ENCODE data around the gene SETMAR. TPM values are rescaled to one million over a fixed set of nuclear protein-coding genes. Genes with fewer than 3 reads are reported as not detected.
"Not testable (repeated sequence)": the region's sequence is repeated elsewhere in the genome, so short reads cannot be mapped to it uniquely, and the experiment has no call there.

Gene SETMAR
- total RNA-seq, 2 experiments from 2014 or later = 10.0 to 12.6 TPM

- peaks cover 4% of the 10 kb centered on the region for H3K9me3 Mint-ChIP-seq (ENCODE audit: low read depth)
- no peak for DNase-seq
- H3K27ac Mint-ChIP-seq = no peak overlapping the region
- no peaks in the 10 kb centered on the region for H3K4me1 Mint-ChIP-seq
- H3K36me3 Mint-ChIP-seq = peaks cover 8% of the 10 kb centered on the region
- no peak for ATAC-seq
- no peak overlapping the region for H3K4me3 Mint-ChIP-seq
- CTCF ChIA-PET = interaction anchor here (1.5 kb wide), 1 partner anchor 27 kb away, joined by 4 read pairs; no protein-coding TSS in a partner anchor
- H3K27me3 Mint-ChIP-seq = no peaks in the 10 kb centered on the region
These were observed 20.3 kb downstream of the SETMAR start for GRCh38 chr3:4323246-4324027.

GRCh38 chr3:4326868-4327267 lies 23.7 kb downstream of the SETMAR start:
- CTCF ChIA-PET = interaction anchor here (1.3 to 1.6 kb wide), 2 partner anchors 10 to 47 kb away, joined by 3 read pairs; no protein-coding TSS in a partner anchor
- peaks cover 16% of the 10 kb centered on the region for H3K36me3 Mint-ChIP-seq

GRCh38 chr3:4329806-4330205 lies 26.6 kb downstream of the SETMAR start:
- H3K4me1 Mint-ChIP-seq, DNase-seq, H3K27ac Mint-ChIP-seq, H3K27me3 Mint-ChIP-seq, CTCF ChIA-PET, H3K4me3 Mint-ChIP-seq, ATAC-seq: not testable (repeated sequence)
- Mint-ChIP-seq H3K9me3 (ENCODE audit: low read depth) (peaks cover 14% of the 10 kb centered on the region), H3K36me3 (peaks cover 17% of the 10 kb centered on the region)

More at GRCh38 chr3:4326868-4327267, 23.7 kb downstream of the SETMAR start:
- Mint-ChIP-seq H3K4me3 (no peak overlapping the region), H3K4me1 (no peaks in the 10 kb centered on the region), H3K27ac (no peak overlapping the region), H3K27me3 (no peaks in the 10 kb centered on the region), H3K9me3 (ENCODE audit: low read depth) (peaks cover 14% of the 10 kb centered on the region)
- no peak for DNase-seq
- no peak for ATAC-seq

GRCh38 chr3:4332111-4332510 lies 28.9 kb downstream of the SETMAR start:
- Mint-ChIP-seq H3K4me1 (no peaks in the 10 kb centered on the region), H3K9me3 (ENCODE audit: low read depth) (peaks cover 13% of the 10 kb centered on the region), H3K27ac (no peak overlapping the region), H3K4me3 (no peak overlapping the region), H3K36me3 (peaks cover 13% of the 10 kb centered on the region), H3K27me3 (no peaks in the 10 kb centered on the region)
- ATAC-seq (no peak), DNase-seq (no peak)
- CTCF ChIA-PET = interaction anchor here (0.9 to 1.3 kb wide), 2 partner anchors 21 to 274 kb away, joined by 3 read pairs; no protein-coding TSS in a partner anchor

GRCh38 chr3:4332574-4332973 lies 29.4 kb downstream of the SETMAR start:
- Mint-ChIP-seq H3K9me3 (ENCODE audit: low read depth) (peaks cover 12% of the 10 kb centered on the region), H3K4me1 (no peaks in the 10 kb centered on the region), H3K27ac (no peak overlapping the region), H3K36me3 (peaks cover 11% of the 10 kb centered on the region), H3K27me3 (no peaks in the 10 kb centered on the region), H3K4me3 (no peak overlapping the region)
- no peak for ATAC-seq
- CTCF ChIA-PET = interaction anchor here (0.9 to 1.3 kb wide), 2 partner anchors 22 to 274 kb away, joined by 3 read pairs; no protein-coding TSS in a partner anchor
- DNase-seq = no peak

GRCh38 chr3:4332991-4333390 lies 29.8 kb downstream of the SETMAR start:
- DNase-seq (no peak), ATAC-seq (no peak)
- Mint-ChIP-seq H3K4me1 (no peaks in the 10 kb centered on the region), H3K27me3 (no peaks in the 10 kb centered on the region), H3K4me3 (no peak overlapping the region), H3K36me3 (peaks cover 11% of the 10 kb centered on the region), H3K9me3 (ENCODE audit: low read depth) (peaks cover 12% of the 10 kb centered on the region), H3K27ac (no peak overlapping the region)
- CTCF ChIA-PET = interaction anchor here (1.3 kb wide), 1 partner anchor 22 kb away, joined by 3 read pairs; no protein-coding TSS in a partner anchor

- Mint-ChIP-seq H3K27ac (no peak overlapping the region), H3K4me1 (no peaks in the 10 kb centered on the region), H3K36me3 (peaks cover 5% of the 10 kb centered on the region), H3K27me3 (no peaks in the 10 kb centered on the region), H3K9me3 (ENCODE audit: low read depth) (peaks cover 4% of the 10 kb centered on the region), H3K4me3 (no peak overlapping the region)
- CTCF ChIA-PET = interaction anchor here (0.8 kb wide), 1 partner anchor 299 kb away, joined by 3 read pairs; no protein-coding TSS in a partner anchor
- no peak for ATAC-seq
- DNase-seq = no peak
These were observed 31.4 kb downstream of the SETMAR start for GRCh38 chr3:4334548-4334947.

- H3K4me1 Mint-ChIP-seq = peaks cover 6% of the 10 kb centered on the region
- CTCF ChIA-PET = interaction anchor here (0.6 to 1.4 kb wide), 3 partner anchors 9 to 112 kb away, joined by 3 to 4 read pairs (median 3); no protein-coding TSS in a partner anchor
- H3K4me3 Mint-ChIP-seq = no peak overlapping the region
- DNase-seq (no peak), ATAC-seq (no peak)
- no peak overlapping the region for H3K27ac Mint-ChIP-seq
- peaks cover 1% of the 10 kb centered on the region for H3K36me3 Mint-ChIP-seq
- H3K9me3 Mint-ChIP-seq (ENCODE audit: low read depth) = no peaks in the 10 kb centered on the region
- no peaks in the 10 kb centered on the region for H3K27me3 Mint-ChIP-seq
These were observed 32.8 kb downstream of the SETMAR start for GRCh38 chr3:4335840-4336562.

GRCh38 chr3:4336850-4337546 lies 33.8 kb downstream of the SETMAR start:
- Mint-ChIP-seq H3K27me3 (no peaks in the 10 kb centered on the region), H3K27ac (no peak overlapping the region), H3K4me3 (no peak overlapping the region), H3K4me1 (peaks cover 6% of the 10 kb centered on the region), H3K9me3 (ENCODE audit: low read depth) (no peaks in the 10 kb centered on the region), H3K36me3 (peaks cover 1% of the 10 kb centered on the region)
- ATAC-seq = no peak
- DNase-seq = no peak
- CTCF ChIA-PET = interaction anchor here (1.4 kb wide), 1 partner anchor 10 kb away, joined by 3 read pairs; no protein-coding TSS in a partner anchor

- H3K9me3 Mint-ChIP-seq (ENCODE audit: low read depth) = no peaks in the 10 kb centered on the region
- CTCF ChIA-PET = interaction anchor here (1.3 kb wide), 1 partner anchor 12 kb away, joined by 5 read pairs; no protein-coding TSS in a partner anchor
- no peaks in the 10 kb centered on the region for H3K27me3 Mint-ChIP-seq
- H3K4me3 Mint-ChIP-seq = no peak overlapping the region
- H3K4me1 Mint-ChIP-seq = peaks cover 6% of the 10 kb centered on the region
- no peak for ATAC-seq
- DNase-seq = no peak
- H3K36me3 Mint-ChIP-seq = no peaks in the 10 kb centered on the region
- no peak overlapping the region for H3K27ac Mint-ChIP-seq
These were observed 35.6 kb downstream of the SETMAR start for GRCh38 chr3:4338751-4339150.

GRCh38 chr3:4340077-4340410 lies 36.9 kb downstream of the SETMAR start:
- CTCF ChIA-PET = interaction anchor here (0.8 kb wide), 1 partner anchor 248 kb away, joined by 3 read pairs; no protein-coding TSS in a partner anchor

GRCh38 chr3:4340411-4341335 lies 37.5 kb downstream of the SETMAR start:
- no peak for DNase-seq
- Mint-ChIP-seq H3K4me1 (peaks cover 6% of the 10 kb centered on the region), H3K9me3 (ENCODE audit: low read depth) (no peaks in the 10 kb centered on the region), H3K36me3 (no peaks in the 10 kb centered on the region), H3K27ac (no peak overlapping the region), H3K4me3 (no peak overlapping the region), H3K27me3 (no peaks in the 10 kb centered on the region)
- ATAC-seq = no peak
- CTCF ChIA-PET = interaction anchor here (0.8 to 2.4 kb wide), 3 partner anchors 10 to 247 kb away, joined by 3 to 17 read pairs (median 4); no protein-coding TSS in a partner anchor

More at GRCh38 chr3:4340077-4340410, 36.9 kb downstream of the SETMAR start:
- no peak for DNase-seq
- Mint-ChIP-seq H3K4me1 (peaks cover 6% of the 10 kb centered on the region), H3K27ac (no peak overlapping the region), H3K9me3 (ENCODE audit: low read depth) (no peaks in the 10 kb centered on the region), H3K36me3 (no peaks in the 10 kb centered on the region), H3K4me3 (no peak overlapping the region), H3K27me3 (no peaks in the 10 kb centered on the region)
- ATAC-seq = no peak
